ENCODE measurements around the gene ARHGDIA. TPM values are rescaled to one million over a fixed set of nuclear protein-coding genes. Genes with fewer than 3 reads are reported as not detected.

Gene ARHGDIA
- total RNA-seq, 1 donor from 2014 or later = 314 TPM

DNA sequence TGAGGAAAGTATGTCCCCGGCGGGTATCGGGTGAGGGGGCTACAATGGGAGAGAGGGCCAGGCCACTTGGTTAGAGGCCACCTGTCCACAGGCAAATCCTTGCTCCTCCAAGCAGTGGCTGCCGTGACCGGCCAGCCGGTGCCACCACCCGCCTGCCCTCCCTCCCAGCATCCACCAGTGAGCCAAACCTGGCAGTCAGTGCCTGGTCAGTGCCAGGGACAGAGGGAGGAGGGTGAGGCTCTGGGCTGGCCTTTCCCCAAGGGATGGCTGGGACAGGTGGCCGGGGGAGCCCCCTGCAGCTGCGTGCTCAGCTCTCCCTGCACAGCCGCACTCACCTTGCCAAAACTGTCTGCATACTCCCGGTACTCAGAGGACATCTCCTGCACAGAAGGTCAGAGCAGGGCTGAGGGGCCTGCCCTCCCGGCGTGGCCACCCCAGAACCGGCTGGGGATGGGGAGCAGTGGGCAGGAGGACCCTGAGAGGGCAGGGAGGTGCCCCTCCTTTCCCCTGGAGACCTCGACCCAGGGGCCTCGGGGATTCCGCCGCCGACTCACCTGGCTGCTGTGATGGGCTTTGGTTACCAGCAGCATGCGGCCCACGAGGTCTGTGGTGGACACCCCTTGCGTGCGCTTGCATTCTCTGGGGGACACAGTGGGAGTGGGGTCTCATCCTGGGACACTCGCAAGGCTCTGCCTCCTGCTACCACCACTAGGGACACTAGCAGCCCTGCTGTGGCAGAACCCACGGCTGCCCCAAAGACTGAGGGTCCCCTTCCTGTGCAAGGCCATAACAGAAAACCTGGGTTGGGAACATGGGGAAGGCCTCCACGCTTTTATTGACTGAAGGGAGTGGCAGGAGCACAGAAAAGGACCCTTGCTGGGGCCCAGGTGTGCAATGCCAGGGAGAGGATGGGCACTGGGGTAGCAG, 36.3 kb upstream of the ARHGDIA start:
- Histone ChIP-seq H3K9me3 (no peaks in the 10 kb centered on the region), H3K36me3 (peaks cover 6 to 35% of the 10 kb centered on the region in 2 donors), H3K27me3 (no peaks in the 10 kb centered on the region), H3K4me1 (peaks cover 4 to 12% of the 10 kb centered on the region in 2 donors), H3K27ac (no peak overlapping the region), H3K4me3 (no peak overlapping the region)
- intact Hi-C loops (cut with DNase I) = no loop called here
- DNase-seq (ENCODE audit: low spot score in 2 of 2) = no peak
- TF ChIP-seq, protein P1, sequence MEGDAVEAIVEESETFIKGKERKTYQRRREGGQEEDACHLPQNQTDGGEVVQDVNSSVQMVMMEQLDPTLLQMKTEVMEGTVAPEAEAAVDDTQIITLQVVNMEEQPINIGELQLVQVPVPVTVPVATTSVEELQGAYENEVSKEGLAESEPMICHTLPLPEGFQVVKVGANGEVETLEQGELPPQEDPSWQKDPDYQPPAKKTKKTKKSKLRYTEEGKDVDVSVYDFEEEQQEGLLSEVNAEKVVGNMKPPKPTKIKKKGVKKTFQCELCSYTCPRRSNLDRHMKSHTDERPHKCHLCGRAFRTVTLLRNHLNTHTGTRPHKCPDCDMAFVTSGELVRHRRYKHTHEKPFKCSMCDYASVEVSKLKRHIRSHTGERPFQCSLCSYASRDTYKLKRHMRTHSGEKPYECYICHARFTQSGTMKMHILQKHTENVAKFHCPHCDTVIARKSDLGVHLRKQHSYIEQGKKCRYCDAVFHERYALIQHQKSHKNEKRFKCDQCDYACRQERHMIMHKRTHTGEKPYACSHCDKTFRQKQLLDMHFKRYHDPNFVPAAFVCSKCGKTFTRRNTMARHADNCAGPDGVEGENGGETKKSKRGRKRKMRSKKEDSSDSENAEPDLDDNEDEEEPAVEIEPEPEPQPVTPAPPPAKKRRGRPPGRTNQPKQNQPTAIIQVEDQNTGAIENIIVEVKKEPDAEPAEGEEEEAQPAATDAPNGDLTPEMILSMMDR (IDR thresholded peaks at IDR 0.05) = no peak

GRCh38 chr17:81906476-81907218, 35.5 kb upstream of the ARHGDIA start:
- no peak overlapping the region for H3K27ac ChIP-seq
- intact Hi-C loops (cut with DNase I) = no loop called here
- TF ChIP-seq, protein P1 (IDR thresholded peaks at IDR 0.05) = no peak
- peaks cover 11 to 14% of the 10 kb centered on the region in 2 donors for H3K4me1 ChIP-seq
- DNase-seq (ENCODE audit: low spot score in 2 of 2) = no peak
- H3K4me3 ChIP-seq = no peak overlapping the region
- H3K27me3 ChIP-seq = no peaks in the 10 kb centered on the region
- H3K36me3 ChIP-seq = peaks cover 4 to 31% of the 10 kb centered on the region in 2 donors
- no peaks in the 10 kb centered on the region for H3K9me3 ChIP-seq

- intact Hi-C loops (cut with DNase I) = no loop called here
- Histone ChIP-seq H3K36me3 (peaks cover 4 to 31% of the 10 kb centered on the region in 2 donors), H3K4me3 (no peak overlapping the region), H3K27me3 (no peaks in the 10 kb centered on the region), H3K27ac (no peak overlapping the region), H3K4me1 (peaks cover 12 to 13% of the 10 kb centered on the region in 2 donors), H3K9me3 (no peaks in the 10 kb centered on the region)
- TF ChIP-seq, protein P1 (IDR thresholded peaks at IDR 0.05) = no peak
- DNase-seq (ENCODE audit: low spot score in 2 of 2) = no peak
These were observed 34.9 kb upstream of the ARHGDIA start for GRCh38 chr17:81905993-81906392.

DNA sequence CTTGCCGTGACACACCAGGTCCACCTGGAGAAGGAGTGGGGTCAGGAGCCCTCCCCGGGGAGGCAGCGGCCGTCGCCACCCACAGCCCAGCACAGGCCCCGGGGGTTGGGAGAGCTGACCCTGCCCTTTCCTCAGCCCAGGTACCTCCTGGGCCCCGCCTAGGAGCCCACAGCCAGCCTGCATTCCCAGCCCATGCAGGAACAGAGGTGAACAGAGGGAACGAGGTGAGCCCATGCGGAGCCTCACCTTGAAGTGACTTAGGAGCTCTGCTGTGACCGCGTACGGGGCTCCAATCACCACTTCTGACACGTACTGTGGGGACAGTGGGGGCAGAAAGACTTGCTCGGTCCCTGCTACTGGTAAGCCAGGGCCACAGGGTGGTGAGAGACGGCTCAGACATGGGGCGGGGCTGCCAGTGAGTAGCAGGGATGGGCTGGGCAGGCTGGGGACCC, 34.3 kb upstream of the ARHGDIA start:
- DNase-seq (ENCODE audit: low spot score in 2 of 2) = no peak
- H3K9me3 ChIP-seq = no peaks in the 10 kb centered on the region
- no peak overlapping the region for H3K27ac ChIP-seq
- peaks cover 12 to 13% of the 10 kb centered on the region in 2 donors for H3K4me1 ChIP-seq
- no peaks in the 10 kb centered on the region for H3K27me3 ChIP-seq
- H3K36me3 ChIP-seq = peaks cover 4 to 34% of the 10 kb centered on the region in 2 donors
- no peak overlapping the region for H3K4me3 ChIP-seq
- intact Hi-C loops (cut with DNase I) = no loop called here
- TF ChIP-seq, protein P1 (IDR thresholded peaks at IDR 0.05) = no peak

DNA sequence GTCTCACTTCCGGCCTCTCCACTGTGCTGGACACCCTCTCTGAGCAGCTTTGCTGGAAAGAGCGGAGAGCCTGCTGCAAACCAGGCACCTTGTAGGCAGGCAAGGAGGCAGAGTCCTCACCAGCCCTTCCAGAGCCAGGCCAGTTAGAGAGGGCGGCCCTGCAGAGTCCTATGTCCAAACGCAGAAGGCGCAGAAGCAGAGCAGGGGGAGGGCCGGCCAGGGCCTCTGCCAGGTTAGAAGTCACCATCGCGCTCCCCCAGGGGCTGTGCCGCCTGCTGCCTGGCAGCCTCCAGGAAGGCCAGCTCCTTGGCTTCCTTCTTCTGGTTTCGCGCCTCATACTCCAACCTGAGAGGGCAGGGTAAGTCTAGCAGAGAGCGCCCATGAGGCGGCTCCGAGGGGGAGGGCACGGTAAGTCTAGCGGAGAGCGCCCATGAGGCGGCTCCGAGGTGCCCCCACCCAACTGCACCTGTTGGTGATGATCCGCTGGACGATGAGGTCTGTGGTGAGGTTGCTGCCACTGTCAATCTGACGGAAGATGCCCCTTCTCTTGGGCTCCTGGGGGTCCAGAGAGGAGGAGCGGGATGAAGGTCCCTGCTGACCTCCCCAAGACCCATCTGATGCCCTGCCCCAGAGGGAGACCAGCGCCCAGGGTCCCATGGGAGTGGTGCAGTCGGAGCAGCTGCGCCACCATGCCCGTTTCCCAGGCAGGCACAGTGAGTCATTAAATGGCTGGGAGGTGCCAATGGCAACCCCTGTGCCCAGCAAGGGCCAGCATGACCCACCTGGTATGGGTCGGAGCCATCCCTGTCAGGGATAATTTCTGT, 33.7 kb upstream of the ARHGDIA start:
- Histone ChIP-seq H3K27ac (no peak overlapping the region), H3K9me3 (no peaks in the 10 kb centered on the region), H3K36me3 (peaks cover 6 to 40% of the 10 kb centered on the region in 2 donors), H3K4me3 (no peak overlapping the region), H3K4me1 (peaks cover 7 to 10% of the 10 kb centered on the region in 2 donors), H3K27me3 (no peaks in the 10 kb centered on the region)
- DNase-seq (ENCODE audit: low spot score in 2 of 2) = no peak
- intact Hi-C loops (cut with DNase I) = no loop called here
- TF ChIP-seq, protein P1 (IDR thresholded peaks at IDR 0.05) = no peak

Measured in ascending aorta (tissue), 2 donors.